Neuronal stem cell (in vitro differentiated cells): ENCODE data around the gene TNFRSF13B.

ENCODE experiments used
- DNase-seq: peaks from one replicate; pipeline ENCODE4 v3.0.0-alpha.2; 2013; ENCODE audit warnings: low spot score
- H2AFZ ChIP-seq: one replicate; pipeline ENCODE4 v1.6.1; 2013; ENCODE audit warnings: mild to moderate bottlenecking, low read length, inconsistent platforms
- H2AK5ac ChIP-seq: 2 replicates; pipeline ENCODE4 v1.6.1; 2013; ENCODE audit warnings: low read depth, mild to moderate bottlenecking, inconsistent platforms, low read length, moderate library complexity, mixed read lengths
- H2BK120ac ChIP-seq: 2 replicates; pipeline ENCODE4 v1.6.1; 2013; ENCODE audit warnings: low read depth, mild to moderate bottlenecking, inconsistent platforms, low read length, moderate library complexity, mixed read lengths
- H2BK12ac ChIP-seq: one replicate; pipeline ENCODE4 v1.6.1; 2013; ENCODE audit warnings: low read length, inconsistent platforms
- H2BK15ac ChIP-seq: 2 replicates; pipeline ENCODE4 v1.6.1; 2013; ENCODE audit warnings: mild to moderate bottlenecking, low read length, inconsistent platforms, mixed read lengths
- H2BK5ac ChIP-seq: one replicate; pipeline ENCODE4 v1.6.1; 2013; ENCODE audit warnings: inconsistent platforms, mild to moderate bottlenecking, low read length, moderate library complexity
- H3K14ac ChIP-seq: one replicate; pipeline ENCODE4 v1.6.1; 2013; ENCODE audit warnings: low read length, inconsistent platforms
- H3K18ac ChIP-seq: 2 replicates; pipeline ENCODE4 v1.6.1; 2013; ENCODE audit warnings: low read length, inconsistent platforms
- H3K23ac ChIP-seq: 2 replicates; pipeline ENCODE4 v1.6.1; 2013; ENCODE audit warnings: low read depth, mild to moderate bottlenecking, mixed read lengths, low read length, inconsistent platforms; ENCODE audit not compliant: poor library complexity
- H3K27ac ChIP-seq: replicated peaks from 3 replicates; pipeline ENCODE4 v1.5.1; 2013; ENCODE audit warnings: low read length, inconsistent platforms
- H3K27me3 ChIP-seq, 3 experiments: 2 replicates each; pipeline ENCODE4 v1.6.1; 2013; ENCODE audit warnings: low read length in 3 of 3, mild to moderate bottlenecking in 2 of 3, inconsistent platforms in 1 of 3, low read depth in 1 of 3, mixed read lengths in 1 of 3, moderate library complexity in 1 of 3; ENCODE audit not compliant: control insufficient read depth in 3 of 3, insufficient read depth in 3 of 3
- H3K36me3 ChIP-seq, 2 donors: replicated peaks in 1 of 2; 2 replicates each; pipeline ENCODE4 v1.6.1; 2013; ENCODE audit warnings: low read length in 2 of 2; ENCODE audit not compliant: control insufficient read depth in 2 of 2, insufficient read depth in 2 of 2
- H3K4ac ChIP-seq: 2 replicates; pipeline ENCODE4 v1.6.1; 2013; ENCODE audit warnings: inconsistent platforms, mild to moderate bottlenecking, low read length, moderate library complexity
- H3K4me1 ChIP-seq, 2 donors: 1 replicate in 1 of 2; 2 replicates in 1 of 2; pipeline ENCODE4 v1.6.1; 2013; ENCODE audit warnings: low read length in 2 of 2, low read depth in 1 of 2; ENCODE audit not compliant: control insufficient read depth in 2 of 2, insufficient read depth in 1 of 2
- H3K4me2 ChIP-seq: one replicate; pipeline ENCODE4 v1.6.1; 2013; ENCODE audit warnings: mild to moderate bottlenecking, low read length, inconsistent platforms; ENCODE audit not compliant: insufficient read depth, poor library complexity, severe bottlenecking
- H3K4me3 ChIP-seq, 2 donors: 2 replicates each; pipeline ENCODE4 v1.5.1; 2013; ENCODE audit warnings: low read length in 2 of 2, mild to moderate bottlenecking in 2 of 2, inconsistent platforms in 1 of 2, moderate library complexity in 1 of 2
- H3K79me1 ChIP-seq: one replicate; pipeline ENCODE4 v1.6.1; 2013; ENCODE audit warnings: low read depth, mild to moderate bottlenecking, inconsistent platforms, low read length, moderate library complexity
- H3K9ac ChIP-seq: one replicate; pipeline ENCODE4 v1.6.1; 2013; ENCODE audit warnings: mild to moderate bottlenecking, low read depth, low read length, inconsistent platforms; ENCODE audit not compliant: poor library complexity
- H3K9me3 ChIP-seq, 2 donors: replicated peaks in 1 of 2; 2 replicates each; pipeline versions ENCODE3 to v1.6.1; 2013; ENCODE audit warnings: low read length in 2 of 2, mild to moderate bottlenecking in 2 of 2, inconsistent platforms in 1 of 2, low read depth in 1 of 2, mixed read lengths in 1 of 2, moderate library complexity in 1 of 2; ENCODE audit not compliant: control insufficient read depth in 2 of 2, insufficient read depth in 1 of 2
- H4K8ac ChIP-seq: one replicate; pipeline ENCODE4 v1.6.1; 2013; ENCODE audit warnings: low read depth, mild to moderate bottlenecking, inconsistent platforms, low read length, moderate library complexity
- H4K91ac ChIP-seq: one replicate; pipeline ENCODE4 v1.6.1; 2013; ENCODE audit warnings: low read length, low read depth, mild to moderate bottlenecking, inconsistent platforms; ENCODE audit not compliant: poor library complexity
- WGBS, 2 donors: extraction: QIAGEN DNeasy Blood & Tissue Kit; methylation state at CpG; one replicate each; pipeline ENCODE4 v1.1.7; 2013; ENCODE audit warnings: missing lambda C conversion rate in 2 of 2, mixed read lengths in 1 of 2; ENCODE audit not compliant: insufficient read length in 2 of 2, insufficient replicate concordance in 1 of 2; ENCODE audit errors: extremely low coverage in 2 of 2; 5-methylcytosine and 5-hydroxymethylcytosine counted together

Gene TNFRSF13B

DNA sequence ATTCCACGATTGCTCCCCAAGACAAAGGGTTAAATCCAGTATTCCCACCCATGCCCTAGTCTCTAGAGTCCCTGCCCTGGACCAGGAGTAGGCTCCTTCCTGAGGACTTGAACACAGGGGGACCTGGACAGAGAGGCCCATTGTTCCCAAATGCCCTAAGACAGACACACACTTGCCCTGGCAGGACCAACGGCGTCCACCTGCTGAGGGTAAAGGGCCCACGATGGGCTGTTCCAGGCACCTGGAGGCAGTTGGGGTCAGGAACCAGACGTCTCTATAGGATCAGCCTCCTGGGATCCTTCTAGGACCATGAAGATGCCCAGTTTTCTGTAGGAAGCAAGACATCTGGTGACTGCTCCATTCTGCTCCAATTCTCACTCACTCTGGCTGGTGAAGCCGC, 39.3 kb downstream of the TNFRSF13B start:
- Histone ChIP-seq H3K4me1 (no peaks in the 10 kb centered on the region), H3K18ac (no peak overlapping the region), H2BK12ac (no peak overlapping the region), H2AFZ (no peak overlapping the region), H4K8ac (no peak overlapping the region), H3K9me3 (no peaks in the 10 kb centered on the region), H2AK5ac (peak overlapping the region; percentile 6), H3K23ac (no peak overlapping the region), H3K14ac (no peak overlapping the region), H3K9ac (peak overlapping the region; percentile 27), H3K27ac (no peak overlapping the region), H3K79me1 (no peaks in the 10 kb centered on the region), H3K4me2 (no peak overlapping the region), H4K91ac (no peak overlapping the region), H2BK5ac (no peak overlapping the region), H3K4ac (no peak overlapping the region), H3K36me3 (no peaks in the 10 kb centered on the region), H2BK15ac (no peak overlapping the region), H3K27me3 (peaks cover 0 to 6% (median 0%) of the 10 kb centered on the region in 3 experiments), H3K4me3 (no peak overlapping the region), H2BK120ac (peak overlapping the region; percentile 5)
- DNase-seq = no peak
- no CpG with 5 or more reads among the region's 6 CpGs for WGBS, 2 donors

- H2BK5ac ChIP-seq = no peak overlapping the region
- H3K4me2 ChIP-seq = no peak overlapping the region
- H3K23ac ChIP-seq = no peak overlapping the region
- no peak overlapping the region for H2BK12ac ChIP-seq
- peak overlapping the region; percentile 21 for H2BK120ac ChIP-seq
- no CpG with 5 or more reads among the region's 8 CpGs for WGBS, 2 donors
- no peaks in the 10 kb centered on the region for H3K79me1 ChIP-seq
- H3K27me3 ChIP-seq = peaks cover 0 to 3% (median 0%) of the 10 kb centered on the region in 3 experiments
- H3K4ac ChIP-seq = no peak overlapping the region
- no peak overlapping the region for H3K9ac ChIP-seq
- H2BK15ac ChIP-seq = no peak overlapping the region
- no peak for DNase-seq
- no peak overlapping the region for H4K91ac ChIP-seq
- no peak overlapping the region for H4K8ac ChIP-seq
- no peak overlapping the region for H3K14ac ChIP-seq
- H2AFZ ChIP-seq = no peak overlapping the region
- H3K4me1 ChIP-seq = no peaks in the 10 kb centered on the region
- H3K4me3 ChIP-seq = no peak overlapping the region
- no peak overlapping the region for H3K27ac ChIP-seq
- H3K18ac ChIP-seq = no peak overlapping the region
- H2AK5ac ChIP-seq = no peak overlapping the region
- H3K9me3 ChIP-seq = no peaks in the 10 kb centered on the region
- H3K36me3 ChIP-seq = no peaks in the 10 kb centered on the region
Measured at GRCh38 chr17:16932156-16932555, 39.8 kb downstream of the TNFRSF13B start.

- Histone ChIP-seq H4K8ac (no peak overlapping the region), H3K9ac (no peak overlapping the region), H3K4me1 (no peaks in the 10 kb centered on the region), H3K18ac (peak overlapping the region; percentile 69), H2BK5ac (no peak overlapping the region), H2AFZ (no peak overlapping the region), H3K36me3 (no peaks in the 10 kb centered on the region), H3K4me2 (no peak overlapping the region), H2BK120ac (peak overlapping the region; percentile 21), H2BK15ac (no peak overlapping the region), H3K27me3 (peaks cover 0 to 3% (median 0%) of the 10 kb centered on the region in 3 experiments), H3K27ac (no peak overlapping the region), H2AK5ac (peak overlapping the region; percentile 50), H2BK12ac (no peak overlapping the region), H3K23ac (peak overlapping the region; percentile 46), H3K14ac (no peak overlapping the region), H3K9me3 (no peaks in the 10 kb centered on the region), H3K79me1 (no peaks in the 10 kb centered on the region), H4K91ac (no peak overlapping the region), H3K4ac (no peak overlapping the region), H3K4me3 (no peak overlapping the region)
- no peak for DNase-seq
- no CpG with 5 or more reads among the region's 9 CpGs for WGBS, 2 donors
Measured at GRCh38 chr17:16931318-16932060, 40.4 kb downstream of the TNFRSF13B start.

GRCh38 chr17:16930571-16931317, 41.2 kb downstream of the TNFRSF13B start:
- Histone ChIP-seq H2AK5ac (peak overlapping the region; percentile 50), H3K9me3 (no peaks in the 10 kb centered on the region), H2BK120ac (no peak overlapping the region), H3K23ac (peak overlapping the region; percentile 46), H2BK15ac (no peak overlapping the region), H2AFZ (no peak overlapping the region), H3K79me1 (no peaks in the 10 kb centered on the region), H3K36me3 (no peaks in the 10 kb centered on the region), H3K4me3 (no peak overlapping the region), H3K4ac (no peak overlapping the region), H4K91ac (no peak overlapping the region), H2BK5ac (no peak overlapping the region), H3K18ac (peak overlapping the region; percentile 62), H3K4me1 (no peaks in the 10 kb centered on the region), H3K4me2 (no peak overlapping the region), H4K8ac (no peak overlapping the region), H3K9ac (no peak overlapping the region), H3K14ac (no peak overlapping the region), H3K27ac (no peak overlapping the region), H3K27me3 (peaks cover 0 to 3% (median 0%) of the 10 kb centered on the region in 3 experiments), H2BK12ac (no peak overlapping the region)
- no CpG with 5 or more reads among the region's 13 CpGs for whole genome bisulfite sequencing, 2 donors
- DNase-seq = no peak
